ENCODE results near the gene PAXIP1.

DNA sequence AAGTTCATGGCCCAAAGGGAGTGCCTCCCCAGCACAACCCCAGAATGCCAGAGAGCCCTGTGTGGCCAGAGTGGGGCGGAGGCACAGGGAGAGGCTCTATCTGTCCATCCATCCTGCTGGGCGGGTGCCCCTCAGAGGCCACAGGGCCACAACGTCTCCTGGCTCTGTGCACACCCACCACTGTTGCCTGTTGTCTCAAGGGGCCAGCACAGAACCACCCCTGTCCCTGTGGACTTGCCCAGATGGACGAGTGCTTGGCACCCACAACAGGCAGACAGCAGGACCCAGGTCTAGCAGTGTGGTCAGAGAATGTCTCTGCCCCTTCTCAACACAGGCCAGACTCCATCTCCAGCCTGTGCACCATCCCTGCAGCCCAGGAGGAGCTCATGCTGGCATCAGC lies 92.8 kb downstream of the PAXIP1 start:
- TF ChIP-seq, protein P1, sequence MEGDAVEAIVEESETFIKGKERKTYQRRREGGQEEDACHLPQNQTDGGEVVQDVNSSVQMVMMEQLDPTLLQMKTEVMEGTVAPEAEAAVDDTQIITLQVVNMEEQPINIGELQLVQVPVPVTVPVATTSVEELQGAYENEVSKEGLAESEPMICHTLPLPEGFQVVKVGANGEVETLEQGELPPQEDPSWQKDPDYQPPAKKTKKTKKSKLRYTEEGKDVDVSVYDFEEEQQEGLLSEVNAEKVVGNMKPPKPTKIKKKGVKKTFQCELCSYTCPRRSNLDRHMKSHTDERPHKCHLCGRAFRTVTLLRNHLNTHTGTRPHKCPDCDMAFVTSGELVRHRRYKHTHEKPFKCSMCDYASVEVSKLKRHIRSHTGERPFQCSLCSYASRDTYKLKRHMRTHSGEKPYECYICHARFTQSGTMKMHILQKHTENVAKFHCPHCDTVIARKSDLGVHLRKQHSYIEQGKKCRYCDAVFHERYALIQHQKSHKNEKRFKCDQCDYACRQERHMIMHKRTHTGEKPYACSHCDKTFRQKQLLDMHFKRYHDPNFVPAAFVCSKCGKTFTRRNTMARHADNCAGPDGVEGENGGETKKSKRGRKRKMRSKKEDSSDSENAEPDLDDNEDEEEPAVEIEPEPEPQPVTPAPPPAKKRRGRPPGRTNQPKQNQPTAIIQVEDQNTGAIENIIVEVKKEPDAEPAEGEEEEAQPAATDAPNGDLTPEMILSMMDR (IDR thresholded peaks at IDR 0.05 in 4 of 5, conservative IDR thresholded peaks at IDR 0.05 in 1 of 5): no peak
- TF ChIP-seq POLR2A (IDR thresholded peaks at IDR 0.05): no peak
